NAMALWA (cell line): ENCODE measurements around the gene DICER1.

Experiments
- DNase-seq: peaks from one replicate; pipeline ENCODE4 v3.0.0-alpha.2; 2015; ENCODE audit warnings: low spot score

Gene DICER1

GRCh38 chr14:95087619-95088018 is 69.7 kb downstream of the DICER1 start:
- no peak for DNase-seq

DNA sequence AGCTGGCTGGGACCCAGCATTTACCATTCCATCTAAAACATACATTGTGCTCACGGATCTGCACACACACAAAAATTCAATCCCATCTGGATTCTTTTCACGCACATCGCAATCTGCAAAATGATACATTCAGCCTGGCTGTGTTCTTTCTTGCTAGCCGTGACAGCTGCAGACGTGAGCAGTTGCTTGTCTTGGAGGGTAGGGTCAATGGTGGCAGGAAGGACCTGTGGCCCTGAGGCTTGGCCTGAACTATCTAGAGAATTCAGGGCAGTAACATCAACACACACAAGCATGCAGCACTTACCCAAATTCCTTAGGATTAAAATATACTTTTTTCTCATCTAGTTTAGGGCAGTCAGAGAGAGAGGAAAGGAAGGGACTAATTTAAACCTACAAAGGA is 72.0 kb downstream of the DICER1 start:
- no peak for DNase-seq

GRCh38 chr14:95078867-95079266 is 78.5 kb downstream of the DICER1 start:
- no peak for DNase-seq

DNA sequence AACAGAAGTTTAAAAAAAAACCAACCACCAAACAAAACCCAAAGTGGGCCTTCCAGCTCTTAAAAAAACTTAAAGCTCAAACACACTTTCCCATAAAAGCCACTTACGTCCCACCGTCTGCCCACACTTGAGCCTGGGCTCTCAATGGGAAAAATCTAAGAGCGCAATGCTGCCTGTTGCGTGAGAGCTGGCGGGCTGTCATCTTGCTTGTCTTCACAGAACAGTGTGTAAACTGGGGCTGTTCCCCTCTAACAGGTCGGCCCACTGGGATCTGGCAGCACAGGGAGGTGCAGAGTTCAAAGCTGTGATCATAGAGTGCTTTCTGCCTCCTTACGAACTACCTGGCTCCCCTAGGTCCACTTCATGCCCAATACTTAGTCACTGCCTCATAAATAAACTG is 80.0 kb downstream of the DICER1 start:
- no peak for DNase-seq

DNA sequence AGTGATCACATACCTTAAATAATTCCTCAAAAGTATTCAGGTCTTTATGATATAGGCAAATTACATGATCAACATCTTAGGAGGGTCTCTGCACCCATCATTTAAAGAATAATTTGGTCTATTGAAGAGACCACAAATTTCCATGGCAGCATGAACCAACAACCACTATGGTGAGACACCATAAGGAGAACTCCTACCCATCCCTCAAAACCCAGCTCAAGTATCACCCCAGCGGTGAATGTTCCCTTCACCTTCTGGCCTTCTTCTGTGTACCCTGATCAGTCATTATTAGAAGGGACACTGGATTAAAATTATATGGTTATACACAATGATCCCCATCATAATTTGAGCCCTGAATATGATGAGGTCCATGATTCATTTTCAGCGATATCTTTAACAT is 81.5 kb downstream of the DICER1 start:
- DNase-seq = no peak

DNA sequence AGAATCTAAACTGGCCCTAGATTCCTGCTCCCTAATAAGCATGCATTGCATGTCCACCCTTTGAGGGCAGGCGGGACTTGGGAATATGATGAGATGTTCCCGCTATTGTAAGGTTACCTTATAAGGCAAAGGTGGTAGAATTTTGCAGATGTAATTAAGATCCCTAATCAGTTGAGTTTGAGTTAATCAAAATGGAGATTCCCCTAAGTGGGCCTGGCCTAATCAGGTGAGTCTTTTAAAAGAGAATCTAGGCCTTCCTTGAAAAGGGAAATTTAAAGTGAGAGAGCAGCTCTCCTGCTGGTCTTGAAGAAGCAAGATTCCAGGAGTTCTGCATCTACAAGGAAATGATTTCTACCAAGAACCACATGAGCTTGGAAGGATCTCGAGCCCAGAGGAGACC is 83.4 kb downstream of the DICER1 start:
- DNase-seq = no peak

GRCh38 chr14:95072310-95072905 is 84.9 kb downstream of the DICER1 start:
- DNase-seq = no peak

DNA sequence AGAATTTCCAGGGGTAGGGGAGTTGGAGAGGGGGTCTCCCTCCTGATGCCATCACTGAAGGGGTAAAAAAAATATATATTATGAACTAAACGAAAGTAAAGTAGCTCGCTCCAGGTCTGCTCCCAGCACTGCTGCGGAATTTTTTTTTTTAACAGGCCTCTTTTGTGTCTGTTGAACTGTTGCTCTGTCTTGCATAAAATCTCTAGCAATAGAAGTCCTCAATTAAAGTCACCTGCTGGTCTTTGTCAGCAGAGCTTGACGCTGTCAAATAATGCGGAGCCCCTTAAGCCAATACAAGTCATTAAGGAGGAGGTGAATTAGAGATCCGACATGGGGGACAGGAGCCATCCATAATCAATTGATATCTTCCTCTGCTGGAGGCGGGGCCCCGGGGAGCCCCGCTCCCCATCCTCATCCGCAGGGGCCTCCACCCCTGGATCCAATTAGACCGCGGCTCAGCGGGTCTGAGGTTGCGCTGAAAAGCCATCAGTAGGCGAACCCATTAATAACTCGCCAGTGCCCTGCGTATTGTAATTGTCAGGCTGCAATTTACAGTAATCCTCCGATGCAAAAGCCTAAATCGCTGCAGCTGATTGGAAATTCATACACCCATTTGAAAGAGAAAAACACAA is 85.6 kb downstream of the DICER1 start:
- no peak for DNase-seq

DNA sequence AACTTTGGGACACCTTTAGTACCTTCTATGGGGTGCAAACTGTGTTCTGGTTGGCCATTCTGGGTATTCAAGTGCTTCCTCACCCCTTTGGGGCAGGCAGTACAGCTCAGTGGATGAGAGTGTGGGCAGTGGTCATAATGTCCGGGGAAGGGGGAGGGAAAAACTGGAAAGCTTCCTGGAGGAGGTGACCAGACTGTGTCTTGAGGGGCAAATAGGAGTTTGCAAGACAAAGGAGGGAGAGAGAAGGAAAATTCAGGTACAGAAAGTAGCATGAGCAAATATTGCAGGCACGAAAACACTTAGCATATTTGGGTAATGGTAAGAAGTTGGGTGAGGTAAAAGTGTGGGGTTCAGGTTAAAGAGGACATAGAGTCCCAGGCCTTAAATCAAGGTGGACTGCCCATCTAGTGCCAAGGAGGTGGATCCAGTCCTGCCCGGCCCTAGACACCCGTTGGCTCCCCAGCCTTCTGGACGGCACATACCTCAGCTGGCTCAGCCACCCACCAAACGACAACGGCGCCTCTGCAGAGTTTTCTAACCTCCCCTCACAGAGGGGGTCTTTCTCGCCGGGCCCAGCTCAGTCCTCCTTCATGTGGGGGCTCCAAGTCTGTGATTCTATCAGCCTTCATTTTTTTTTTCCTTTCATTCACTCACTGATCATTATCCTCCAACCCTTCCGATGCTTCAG is 86.4 kb downstream of the DICER1 start:
- no peak for DNase-seq

DNA sequence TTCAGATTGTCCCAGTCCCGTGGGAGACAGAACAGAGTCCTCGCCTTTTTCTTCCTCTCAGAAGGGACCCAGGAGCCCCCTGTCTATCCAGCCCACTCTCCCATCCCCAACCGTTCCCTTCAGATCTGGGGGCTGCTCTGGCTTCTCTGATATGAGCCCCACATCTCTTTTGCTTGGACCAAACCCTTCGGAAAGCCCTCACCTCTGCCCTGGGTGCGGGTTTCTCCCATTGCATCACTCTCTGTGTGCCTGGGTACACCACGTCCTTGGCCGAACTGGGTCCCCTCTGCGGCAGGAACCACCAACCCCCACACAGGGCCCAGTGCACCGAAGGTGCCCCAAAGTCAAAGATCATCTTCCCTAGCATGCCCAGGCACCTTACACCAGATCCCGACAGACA is 87.8 kb downstream of the DICER1 start:
- no peak for DNase-seq

- no peak for DNase-seq
Observed at GRCh38 chr14:95069018-95069417, 88.3 kb downstream of the DICER1 start.

DNA sequence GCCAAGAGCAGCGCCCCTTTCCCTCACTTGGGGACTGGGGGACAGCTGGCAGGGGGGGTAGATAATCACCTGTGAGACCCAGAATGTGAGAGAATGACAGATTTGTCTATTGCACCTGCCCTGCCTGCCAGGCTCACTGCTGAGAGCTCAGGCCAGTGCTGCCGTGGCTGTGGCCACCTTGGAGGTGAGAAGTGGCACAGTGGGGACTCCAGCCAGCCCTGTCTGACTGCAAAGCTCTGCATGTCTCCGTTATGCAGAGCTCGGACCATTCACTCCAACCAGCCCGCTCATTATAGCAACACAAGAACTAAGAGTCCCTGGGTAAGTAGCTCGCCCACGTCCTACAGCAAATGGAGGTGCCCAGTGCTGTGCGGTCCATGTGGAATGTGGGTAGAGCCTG is 88.8 kb downstream of the DICER1 start:
- DNase-seq = no peak

DNA sequence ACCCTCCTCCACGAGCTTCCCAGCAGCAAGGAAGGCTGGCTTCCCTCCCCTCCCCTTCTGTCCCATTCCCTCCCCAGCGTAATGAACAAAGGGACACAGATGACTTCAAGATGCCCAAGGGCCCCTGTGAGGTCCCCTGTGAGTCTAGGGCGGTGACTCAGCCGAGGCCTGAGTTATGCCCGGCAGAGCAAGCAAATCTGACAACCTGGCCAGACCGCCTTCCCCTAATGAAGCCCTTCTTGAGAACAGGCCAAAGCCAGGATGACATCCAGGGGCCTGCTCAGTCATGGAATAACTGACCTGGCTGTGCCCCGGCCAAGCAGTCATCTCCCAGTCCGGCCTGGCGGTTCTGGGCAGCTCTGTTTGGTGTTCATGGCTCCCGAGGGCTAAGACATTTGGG is 89.2 kb downstream of the DICER1 start:
- DNase-seq = no peak

GRCh38 chr14:95067526-95067925 is 89.8 kb downstream of the DICER1 start:
- no peak for DNase-seq

DNA sequence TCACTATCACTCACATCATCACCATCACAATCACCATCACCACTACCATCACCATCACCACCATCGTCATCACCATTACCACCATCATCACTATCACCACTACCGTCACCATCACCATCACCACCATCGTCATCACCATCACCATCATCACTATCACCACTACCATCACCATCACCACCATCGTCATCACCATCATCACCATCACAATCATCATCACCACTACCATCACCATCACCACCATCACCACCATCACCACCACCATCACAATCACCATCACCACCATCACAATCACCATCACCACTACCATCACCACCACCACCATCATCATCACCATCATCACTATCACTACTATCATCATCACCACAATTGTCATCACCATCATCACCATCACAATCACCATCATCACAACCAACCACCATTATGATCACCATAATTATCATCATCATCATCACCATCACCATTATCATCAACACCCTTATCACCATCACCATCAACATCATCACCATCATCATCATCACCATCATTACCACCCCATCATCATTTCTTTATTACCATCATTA is 90.8 kb downstream of the DICER1 start:
- no peak for DNase-seq

- DNase-seq = no peak
Observed at GRCh38 chr14:95065411-95065810, 91.9 kb downstream of the DICER1 start.

DNA sequence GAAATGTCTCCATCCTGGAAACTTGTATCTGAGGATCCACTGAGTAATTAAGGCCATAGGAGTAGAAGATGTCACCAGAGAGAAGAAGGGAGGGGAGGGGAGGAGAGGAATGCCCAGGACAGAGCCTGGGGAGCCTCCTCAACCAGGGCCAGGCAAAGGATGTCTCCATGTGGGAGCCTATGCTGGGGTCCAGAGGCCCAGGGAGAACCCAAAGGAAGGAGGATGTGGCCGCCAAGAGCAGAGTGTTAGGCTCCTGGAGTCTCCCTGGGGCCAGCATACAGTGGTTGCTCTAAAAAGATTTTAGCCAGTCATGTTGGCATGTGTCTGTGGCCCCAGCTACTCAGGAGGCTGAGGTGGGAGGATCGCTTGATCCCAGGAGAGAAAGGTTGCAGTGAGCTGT is 92.6 kb downstream of the DICER1 start:
- DNase-seq = no peak

- DNase-seq = no peak
Observed at GRCh38 chr14:95064256-95064655, 93.1 kb downstream of the DICER1 start.

GRCh38 chr14:95063391-95063790 is 93.9 kb downstream of the DICER1 start:
- DNase-seq = no peak

DNA sequence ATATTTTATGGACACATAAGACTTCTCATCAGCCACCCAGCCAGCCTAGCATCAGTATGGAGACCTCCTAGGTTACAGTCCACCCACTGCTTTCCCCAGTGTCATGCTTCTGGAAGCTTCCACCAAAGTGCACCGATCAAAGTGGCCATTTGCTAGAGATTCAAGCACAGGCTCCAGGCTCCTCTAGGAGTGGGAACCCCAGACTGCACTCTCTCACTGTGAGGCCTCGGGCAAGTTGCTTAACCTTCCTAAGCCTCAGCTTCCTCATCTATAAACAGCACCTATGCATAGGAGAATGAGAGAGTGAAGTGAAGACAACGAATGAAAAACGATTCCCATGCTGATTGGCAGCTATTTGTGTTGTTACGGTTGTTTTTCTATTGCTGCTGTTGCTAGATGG is 94.4 kb downstream of the DICER1 start:
- no peak for DNase-seq

DNA sequence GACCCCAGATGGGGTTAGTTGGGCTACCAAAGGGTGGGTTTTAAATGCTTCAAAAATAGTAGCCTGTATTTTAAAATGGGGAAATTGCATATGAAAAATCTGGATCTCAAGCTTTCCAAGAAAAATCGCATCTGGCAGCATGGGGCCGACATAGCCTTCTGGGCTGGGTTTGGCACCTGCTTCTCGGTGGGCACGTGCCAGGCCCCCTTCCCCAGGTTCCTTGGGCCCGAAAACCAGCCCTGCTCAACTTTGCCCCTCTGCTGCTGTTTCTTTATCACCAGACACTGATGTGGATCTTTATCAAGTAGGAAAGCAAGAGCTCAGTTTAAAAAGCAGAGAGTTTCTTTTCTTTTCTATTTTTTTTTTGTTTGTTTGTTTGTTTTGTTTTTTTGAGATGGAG is 95.1 kb downstream of the DICER1 start:
- no peak for DNase-seq

GRCh38 chr14:95061317-95062093 is 95.8 kb downstream of the DICER1 start:
- no peak for DNase-seq

DNA sequence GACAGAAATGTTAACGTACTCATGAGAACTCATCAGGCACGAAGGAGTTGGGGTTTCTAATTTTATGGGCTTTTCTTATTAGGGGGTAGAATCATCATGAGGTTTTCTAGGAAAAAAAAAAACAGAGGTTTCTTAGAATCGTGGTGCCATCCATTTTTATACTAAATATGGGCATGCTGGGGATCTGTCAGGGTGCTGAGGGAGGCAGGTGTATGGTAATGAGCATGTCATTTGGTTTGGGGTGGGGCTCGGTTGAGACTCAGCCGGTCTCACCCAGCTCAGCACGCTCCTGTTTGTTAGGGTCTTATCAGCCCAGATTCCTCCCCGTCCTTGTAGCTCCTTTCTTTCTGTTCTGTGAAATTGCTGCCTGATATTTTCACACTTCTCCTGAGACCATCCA is 98.2 kb downstream of the DICER1 start:
- no peak for DNase-seq
